ENCODE results near the gene KRT77. TPM values are rescaled to one million over a fixed set of nuclear protein-coding genes. Genes with fewer than 3 reads are reported as not detected.
"Not testable (repeated sequence)": the region's sequence is repeated elsewhere in the genome, so short reads cannot be mapped to it uniquely, and the experiment has no call there.

Gene KRT77
- total RNA-seq, 1 donor from 2014 or later: not detected

DNA sequence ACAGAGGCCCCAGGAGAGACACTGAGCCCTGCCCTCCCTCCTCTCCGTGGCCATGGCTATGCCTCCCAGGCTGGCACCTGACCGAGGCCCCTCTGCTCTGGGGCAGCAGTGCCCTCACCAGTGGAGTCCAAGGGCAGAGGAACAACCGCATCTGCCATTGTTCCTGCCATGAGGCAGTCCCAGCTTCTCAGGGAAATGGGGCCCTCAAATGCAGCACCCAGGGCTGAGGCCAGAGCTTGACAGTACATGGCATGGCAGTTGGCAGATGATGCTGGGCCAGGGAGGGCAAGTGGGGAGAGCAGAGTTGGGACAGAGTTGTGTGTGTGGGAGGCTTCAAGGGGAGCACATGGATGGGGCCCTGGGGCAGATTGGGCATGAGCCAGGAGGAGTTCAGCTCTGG is 21.1 kb upstream of the KRT77 start:
- ATAC-seq: no peak

DNA sequence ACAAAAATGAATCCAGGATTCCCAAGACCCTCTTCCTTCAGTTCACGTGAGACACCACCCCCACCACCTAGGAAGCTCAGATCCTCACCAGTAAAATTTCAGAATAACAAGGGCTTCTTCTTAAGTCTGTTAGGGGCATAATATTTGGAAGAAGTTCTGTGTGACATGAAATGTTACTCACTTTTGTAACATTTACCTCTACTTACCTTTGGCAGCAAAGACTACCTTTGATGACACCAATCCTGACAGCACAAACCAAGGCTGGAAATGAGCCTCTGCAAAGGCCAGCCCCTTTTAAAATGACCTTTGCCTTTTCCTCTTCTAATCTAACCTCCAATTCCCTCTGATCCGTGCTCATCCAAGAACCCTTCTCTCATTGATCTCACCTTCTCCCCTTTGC is 19.4 kb upstream of the KRT77 start:
- ATAC-seq (no peak), DNase-seq (ENCODE audit: low spot score) (no peak)

More for the DNA sequence above, 21.1 kb upstream of the KRT77 start:
- no peak for DNase-seq (ENCODE audit: low spot score)

- DNase-seq (ENCODE audit: low spot score) (no peak), ATAC-seq (no peak)
These were observed 18.6 kb upstream of the KRT77 start for GRCh38 chr12:52721838-52722470.

GRCh38 chr12:52720365-52720886 is 17.1 kb upstream of the KRT77 start:
- ATAC-seq (no peak), DNase-seq (ENCODE audit: low spot score) (no peak)

DNA sequence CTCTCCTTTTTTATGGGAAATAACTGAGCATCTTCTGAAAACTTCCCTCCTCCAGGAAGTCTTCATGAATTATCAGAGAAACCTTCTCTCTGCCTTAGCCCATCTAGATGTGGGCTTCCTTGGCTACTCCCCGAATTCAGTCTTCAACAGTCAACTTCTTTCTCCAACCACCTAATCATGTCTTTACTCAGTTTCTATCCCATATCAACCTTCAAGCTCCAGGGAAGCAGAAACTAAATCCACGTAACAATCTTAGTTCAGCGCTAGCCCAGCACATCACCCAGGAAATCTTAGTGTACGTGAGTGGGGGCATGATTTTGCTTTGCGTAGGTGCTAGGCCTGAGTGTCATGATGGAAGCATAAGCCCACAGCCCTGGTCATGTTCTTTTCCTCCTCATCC is 12.7 kb upstream of the KRT77 start:
- DNase-seq (ENCODE audit: low spot score) (no peak), ATAC-seq (no peak)

DNA sequence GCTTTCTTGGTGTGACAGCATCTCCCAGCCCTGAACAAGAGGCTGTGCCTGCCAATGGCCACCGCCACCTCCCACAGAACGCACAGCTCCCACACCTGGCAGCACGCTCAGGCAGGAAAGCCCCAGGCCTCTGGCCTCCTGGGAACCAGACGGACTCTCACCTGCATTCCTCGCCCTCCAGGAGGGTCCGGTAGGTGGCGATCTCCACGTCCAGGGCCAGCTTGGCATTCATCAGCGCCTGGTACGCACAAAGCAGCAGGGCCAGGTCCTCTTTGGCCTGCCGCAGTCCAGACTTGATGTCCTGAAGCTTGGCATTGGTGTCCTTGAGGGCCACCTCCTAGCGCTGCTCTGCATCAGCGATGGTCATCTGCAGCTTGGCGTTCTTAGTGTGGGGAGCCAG is 12.1 kb upstream of the KRT77 start:
- ATAC-seq: no peak
- no peak for DNase-seq (ENCODE audit: low spot score)

DNA sequence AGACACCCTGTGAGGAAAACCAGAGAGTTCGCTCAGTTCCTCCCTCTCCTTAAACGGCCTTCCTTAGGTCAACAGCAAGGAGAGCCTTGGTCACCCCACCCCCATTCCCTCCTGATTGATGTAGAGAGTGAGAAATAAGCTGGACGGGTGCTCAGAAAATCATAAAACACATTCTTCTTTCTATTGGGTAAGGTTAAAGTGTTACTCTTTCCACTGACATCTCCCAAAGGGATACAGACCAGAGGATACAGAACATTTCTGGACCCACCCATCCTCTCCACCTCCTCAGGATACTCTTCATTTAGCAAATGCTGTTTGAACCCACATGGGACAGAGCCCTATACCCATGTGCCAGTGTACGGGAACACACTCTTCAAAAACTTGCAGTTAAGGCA is 11.6 kb upstream of the KRT77 start:
- no peak for DNase-seq (ENCODE audit: low spot score)
- ATAC-seq: no peak

GRCh38 chr12:52713960-52714886 is 10.9 kb upstream of the KRT77 start:
- ATAC-seq (no peak), DNase-seq (ENCODE audit: low spot score) (no peak)

- ATAC-seq; DNase-seq (ENCODE audit: low spot score): not testable (repeated sequence)
These were observed 8.8 kb upstream of the KRT77 start for GRCh38 chr12:52712122-52712521.

GRCh38 chr12:52710730-52711129 is 7.4 kb upstream of the KRT77 start:
- ATAC-seq (no peak), DNase-seq (ENCODE audit: low spot score) (no peak)

GRCh38 chr12:52708010-52708409 is 4.7 kb upstream of the KRT77 start:
- no peak for ATAC-seq

DNA sequence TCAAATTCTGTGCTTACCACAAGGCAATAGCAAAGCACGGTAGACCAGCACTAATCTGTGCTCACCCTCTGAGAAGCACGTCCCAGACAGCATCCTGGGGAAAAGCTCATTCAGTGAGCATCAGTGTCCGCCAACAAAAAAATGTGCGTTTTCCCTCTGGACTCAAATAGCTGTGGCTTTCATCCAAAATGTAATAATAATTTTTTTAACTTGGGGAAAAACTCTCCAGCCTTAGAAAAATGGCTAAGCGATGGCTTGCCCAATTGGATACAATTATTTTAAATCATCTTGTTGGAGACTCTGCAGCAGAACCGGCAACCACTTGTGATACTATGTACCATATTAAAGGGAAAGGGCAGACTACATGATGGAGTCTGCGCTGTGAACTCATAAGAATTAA is 1.1 kb upstream of the KRT77 start:
- DNase-seq (ENCODE audit: low spot score) (no peak), ATAC-seq (no peak)

More at GRCh38 chr12:52708010-52708409, 4.7 kb upstream of the KRT77 start:
- no peak for DNase-seq (ENCODE audit: low spot score)

DNA sequence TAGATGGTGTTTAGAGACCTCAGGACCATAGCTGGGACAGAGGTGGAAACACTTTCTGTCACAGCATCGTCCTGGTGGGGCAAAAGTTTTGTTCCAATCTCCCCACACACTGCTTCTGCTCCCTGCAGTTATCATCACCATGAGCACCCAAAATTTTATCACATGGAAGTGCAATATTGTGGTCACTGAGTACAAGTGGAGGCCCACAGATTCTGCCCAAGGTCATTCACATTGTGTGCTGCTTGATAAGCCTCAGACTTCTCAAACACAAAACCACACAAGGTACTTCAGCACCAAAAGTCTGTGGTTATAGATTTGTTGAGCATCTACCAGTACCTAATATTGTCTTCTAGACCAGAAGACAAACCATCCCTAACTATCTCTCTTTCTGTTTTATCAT is 554 bp upstream of the KRT77 start:
- DNase-seq (ENCODE audit: low spot score): no peak
- no peak for ATAC-seq

GRCh38 chr12:52702338-52702737 is 986 bp downstream of the KRT77 start:
- no peak for DNase-seq (ENCODE audit: low spot score)
- no peak for ATAC-seq

DNA sequence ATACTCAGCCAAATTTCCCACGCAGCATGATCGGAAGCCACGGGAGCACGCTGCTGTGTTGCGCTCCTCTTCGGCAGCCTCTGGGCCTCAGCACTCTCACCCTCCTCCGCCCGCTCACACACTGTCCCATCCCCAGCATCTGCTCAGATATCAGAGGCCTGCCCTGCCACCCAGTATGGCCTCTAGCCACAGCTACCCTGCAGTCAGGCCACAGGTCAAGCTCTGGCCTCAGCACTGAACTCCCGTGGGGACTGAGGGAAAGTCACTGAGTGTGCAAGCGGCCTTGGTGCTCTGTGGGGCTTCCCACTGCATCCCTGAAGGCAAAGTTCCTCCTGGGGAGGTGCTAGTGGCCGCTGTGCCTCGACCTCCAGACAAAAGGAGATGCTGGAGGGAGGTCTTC is 2.0 kb downstream of the KRT77 start:
- ATAC-seq: no peak

DNA sequence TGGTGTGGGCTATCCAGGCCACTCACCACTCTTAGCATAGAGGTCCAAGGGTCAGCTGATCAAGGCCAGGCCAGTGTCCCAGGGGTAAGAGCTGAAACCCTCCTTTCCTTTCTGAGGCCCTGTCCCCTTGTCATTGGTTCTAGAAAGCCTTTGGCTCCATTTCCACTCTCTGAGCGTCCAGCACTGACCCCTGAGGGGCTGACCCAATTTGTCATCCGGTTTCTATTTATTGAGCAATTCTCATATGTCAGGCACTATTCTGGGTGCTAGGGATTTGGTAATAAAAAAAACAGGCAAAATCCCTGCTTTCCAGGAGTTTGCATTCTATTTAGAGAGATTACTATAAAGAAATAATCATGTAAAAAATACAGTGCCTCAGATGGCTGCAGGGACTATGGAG is 3.4 kb downstream of the KRT77 start:
- ATAC-seq (no peak), DNase-seq (ENCODE audit: low spot score) (no peak)

More for the DNA sequence above, 2.0 kb downstream of the KRT77 start:
- no peak for DNase-seq (ENCODE audit: low spot score)

- no peak for DNase-seq (ENCODE audit: low spot score)
- no peak for ATAC-seq
These were observed 4.0 kb downstream of the KRT77 start for GRCh38 chr12:52699373-52699772.

- no peak for DNase-seq (ENCODE audit: low spot score)
- no peak for ATAC-seq
These were observed 4.5 kb downstream of the KRT77 start for GRCh38 chr12:52698651-52699340.

- DNase-seq (ENCODE audit: low spot score) (no peak), ATAC-seq (no peak)
These were observed 6.2 kb downstream of the KRT77 start for GRCh38 chr12:52697058-52697582.

DNA sequence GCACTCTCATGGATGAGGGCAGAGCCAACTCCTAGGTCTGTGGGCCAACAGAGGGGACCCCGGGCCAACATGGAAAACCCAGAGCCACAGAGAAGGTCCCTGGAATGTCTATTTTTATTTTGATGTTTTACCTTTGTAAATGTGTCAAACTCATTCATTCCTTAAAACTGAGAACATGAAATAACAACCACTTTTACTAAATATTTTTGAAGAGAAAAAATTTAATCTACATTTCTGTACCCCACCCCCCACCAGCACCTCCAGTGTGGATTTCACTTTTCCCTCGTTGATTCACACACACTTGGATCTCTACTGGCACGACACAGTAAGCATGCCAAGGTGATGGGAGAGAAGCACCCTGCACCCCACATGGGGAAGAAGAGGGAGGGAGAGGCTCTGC is 6.7 kb downstream of the KRT77 start:
- no peak for ATAC-seq
- no peak for DNase-seq (ENCODE audit: low spot score)

GRCh38 chr12:52695039-52695438 is 8.3 kb downstream of the KRT77 start:
- ATAC-seq (no peak), DNase-seq (ENCODE audit: low spot score) (no peak)

All from left lobe of liver (tissue), 2 donors.